ENCODE data around the gene HACD2. TPM values are rescaled to one million over a fixed set of nuclear protein-coding genes. Genes with fewer than 3 reads are reported as not detected.

The HACD2 gene
- total and polyA plus RNA-seq, 9 of the 15 experiments (the other 6 are each of a cell fraction or from before 2014, with no cell fraction given) = 1.3 to 10.5 (median 3.8) TPM

- intact Hi-C loops (cut with micrococcal nuclease) = no loop called here
- BruUV-seq (replicated peaks) = no TSS peak
- Histone ChIP-seq H3K4me2 (ENCODE audit: insufficient read depth, low read length) (no peak overlapping the region), H3K9me1 (ENCODE audit: control insufficient read depth, insufficient read depth, low read length) (no peaks in the 10 kb centered on the region), H3K4me1 (replicated peaks in 1 of 2; ENCODE audit: control insufficient read depth in 2 of 2, insufficient read depth in 2 of 2, low read length in 2 of 2) (peaks cover 8% of the 10 kb centered on the region in 2 experiments; a peak in 4 of 5 replicates), H2AFZ (ENCODE audit: low read depth, low read length) (peak overlapping the region; percentile 38; the same call in 1 of the 2 replicates), H3K27me3 (ENCODE audit: control insufficient read depth in 2 of 2, insufficient read depth in 2 of 2, low read length in 2 of 2) (peaks cover 4 to 21% of the 10 kb centered on the region in 2 experiments; a peak in 3 of 5 replicates), H3K9me3 (replicated peaks; ENCODE audit: control insufficient read depth, insufficient read depth, low read depth, low read length) (no peaks in the 10 kb centered on the region), H3K27ac (ENCODE audit: extremely low read depth, low read depth, low read length) (no peak overlapping the region), H3K4me3 (no peak overlapping the region), H3K36me3 (ENCODE audit: control insufficient read depth, insufficient read depth, low read length) (no peaks in the 10 kb centered on the region), H3K79me2 (ENCODE audit: control insufficient read depth, insufficient read depth, low read length) (no peaks in the 10 kb centered on the region), H4K20me1 (replicated peaks; ENCODE audit: control insufficient read depth, insufficient read depth, low read length) (no peaks in the 10 kb centered on the region), H3K9ac (ENCODE audit: insufficient read depth in 1 of 2, low read depth in 2 of 2, low read length in 2 of 2) (no peak overlapping the region)
- TF ChIP-seq STAT5B (CRISPR knock-in tag; IDR thresholded peaks at IDR 0.05) (no peak), NFIX (CRISPR knock-in tag; IDR thresholded peaks at IDR 0.05; ENCODE audit: low read depth) (no peak), FOS (IDR thresholded peaks at IDR 0.05; ENCODE audit: extremely low read depth, insufficient read length) (no peak), ZZZ3 (IDR thresholded peaks at IDR 0.05) (no peak), SMARCA5 (IDR thresholded peaks at IDR 0.05) (no peak), ARID3A (IDR thresholded peaks at IDR 0.05; ENCODE audit: borderline replicate concordance, low read depth, low read length) (no peak), ZKSCAN8 (CRISPR knock-in tag; IDR thresholded peaks at IDR 0.05) (no peak), KLF13 (tag; IDR thresholded peaks at IDR 0.05; ENCODE audit: borderline replicate concordance, low read depth) (no peak), NONO (IDR thresholded peaks at IDR 0.05; ENCODE audit: low read depth in 2 of 2, low read length in 1 of 2) (no peak), CBFB (CRISPR knock-in tag; IDR thresholded peaks at IDR 0.05) (no peak)
- TF ChIP-seq, protein P1, sequence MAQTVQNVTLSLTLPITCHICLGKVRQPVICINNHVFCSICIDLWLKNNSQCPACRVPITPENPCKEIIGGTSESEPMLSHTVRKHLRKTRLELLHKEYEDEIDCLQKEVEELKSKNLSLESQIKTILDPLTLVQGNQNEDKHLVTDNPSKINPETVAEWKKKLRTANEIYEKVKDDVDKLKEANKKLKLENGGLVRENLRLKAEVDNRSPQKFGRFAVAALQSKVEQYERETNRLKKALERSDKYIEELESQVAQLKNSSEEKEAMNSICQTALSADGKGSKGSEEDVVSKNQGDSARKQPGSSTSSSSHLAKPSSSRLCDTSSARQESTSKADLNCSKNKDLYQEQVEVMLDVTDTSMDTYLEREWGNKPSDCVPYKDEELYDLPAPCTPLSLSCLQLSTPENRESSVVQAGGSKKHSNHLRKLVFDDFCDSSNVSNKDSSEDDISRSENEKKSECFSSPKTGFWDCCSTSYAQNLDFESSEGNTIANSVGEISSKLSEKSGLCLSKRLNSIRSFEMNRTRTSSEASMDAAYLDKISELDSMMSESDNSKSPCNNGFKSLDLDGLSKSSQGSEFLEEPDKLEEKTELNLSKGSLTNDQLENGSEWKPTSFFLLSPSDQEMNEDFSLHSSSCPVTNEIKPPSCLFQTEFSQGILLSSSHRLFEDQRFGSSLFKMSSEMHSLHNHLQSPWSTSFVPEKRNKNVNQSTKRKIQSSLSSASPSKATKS (CRISPR knock-in tag; IDR thresholded peaks at IDR 0.05) = no peak
- TF ChIP-seq, protein P2, sequence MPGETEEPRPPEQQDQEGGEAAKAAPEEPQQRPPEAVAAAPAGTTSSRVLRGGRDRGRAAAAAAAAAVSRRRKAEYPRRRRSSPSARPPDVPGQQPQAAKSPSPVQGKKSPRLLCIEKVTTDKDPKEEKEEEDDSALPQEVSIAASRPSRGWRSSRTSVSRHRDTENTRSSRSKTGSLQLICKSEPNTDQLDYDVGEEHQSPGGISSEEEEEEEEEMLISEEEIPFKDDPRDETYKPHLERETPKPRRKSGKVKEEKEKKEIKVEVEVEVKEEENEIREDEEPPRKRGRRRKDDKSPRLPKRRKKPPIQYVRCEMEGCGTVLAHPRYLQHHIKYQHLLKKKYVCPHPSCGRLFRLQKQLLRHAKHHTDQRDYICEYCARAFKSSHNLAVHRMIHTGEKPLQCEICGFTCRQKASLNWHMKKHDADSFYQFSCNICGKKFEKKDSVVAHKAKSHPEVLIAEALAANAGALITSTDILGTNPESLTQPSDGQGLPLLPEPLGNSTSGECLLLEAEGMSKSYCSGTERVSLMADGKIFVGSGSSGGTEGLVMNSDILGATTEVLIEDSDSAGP (CRISPR knock-in tag; IDR thresholded peaks at IDR 0.05) = no peak
- WGBS (ENCODE audit: insufficient coverage, low coverage, missing lambda C conversion rate) = 27% methylated on average over 13 of the region's 15 CpGs
- POLR2A ChIA-PET = interaction anchor here (0.8 kb wide), 1 partner anchor 10 kb away, joined by 3 read pairs; no protein-coding TSS in a partner anchor
- FAIRE-seq (no peak), ATAC-seq (no peak), DNase-seq (ENCODE audit: extremely low read depth in 1 of 4, low spot score in 3 of 4) (no peak)
- CTCF ChIA-PET (ENCODE audit: low intra/inter-chr PET ratio) = no interaction called here
- in situ Hi-C loops (cut with MboI) = no loop called here
Observed at GRCh38 chr3:123634149-123635051, 49.5 kb upstream of the HACD2 start.
